PC-3 (cell line): ENCODE measurements around the gene STARD5. TPM values are rescaled to one million over a fixed set of nuclear protein-coding genes. Genes with fewer than 3 reads are reported as not detected.

Source experiments
- ATAC-seq: fragments of 200-7000 bp; cut with Tn5 transposase; 2 replicates; pipeline ENCODE4 v1.9.1; 2020; ENCODE audit warnings: mild to moderate bottlenecking, moderate library complexity
- BruUV-seq: library from RNA; stranded (reverse); fragments of 400-500 nt; replicated peaks from 2 replicates; lab custom pipeline; 2021; lab: Mats Ljungman, UMichigan
- CTCF ChIA-PET: fragments of 300-600 bp; sonication (Branson Sonifier 250); formaldehyde crosslinking; loops from one replicate; lab custom pipeline; 2022; ENCODE audit warnings: antibody characterized with exemption; lab: Charles Lee
- POLR2A ChIA-PET: fragments of 300-600 bp; sonication (Branson Sonifier 250); formaldehyde crosslinking; loops from one replicate; lab custom pipeline; 2022; ENCODE audit warnings: antibody characterized with exemption; ENCODE audit not compliant: unreplicated experiment; lab: Charles Lee
- DNase-seq: peaks from one replicate; pipeline ENCODE4 v3.0.0-alpha.2; 2015
- H2AFZ ChIP-seq: fragments of 300-600 bp; sonication (generic); 2 replicates; pipeline ENCODE4 v1.6.0; 2016; ENCODE audit warnings: antibody characterized with exemption, low read length
- H3F3A ChIP-seq: fragments of 300-600 bp; sonication (generic); one replicate; pipeline ENCODE4 v1.6.0; 2017; ENCODE audit warnings: antibody characterized with exemption, low read length, control low read depth, mild to moderate bottlenecking; ENCODE audit not compliant: unreplicated experiment
- H3K27ac ChIP-seq: fragments of 300-600 bp; sonication (generic); 2 replicates; pipeline ENCODE4 v1.5.1; 2016; ENCODE audit warnings: mild to moderate bottlenecking, low read length
- H3K27me3 ChIP-seq: fragments of 300-600 bp; sonication (generic); 2 replicates; pipeline ENCODE4 v1.6.1; 2016; ENCODE audit warnings: low read length, mixed read lengths
- H3K36me3 ChIP-seq: fragments of 300-600 bp; sonication (generic); 2 replicates; pipeline ENCODE4 v1.6.1; 2016; ENCODE audit warnings: low read depth, mixed run types, low read length, mixed read lengths
- H3K4me1 ChIP-seq: fragments of 300-600 bp; sonication (generic); 2 replicates; pipeline ENCODE4 v1.5.1; 2016; ENCODE audit warnings: low read length; ENCODE audit not compliant: insufficient read depth
- H3K4me2 ChIP-seq: fragments of 300-600 bp; sonication (generic); 2 replicates; pipeline ENCODE4 v1.6.0; 2016; ENCODE audit warnings: low read length
- H3K4me3 ChIP-seq: fragments of 300-600 bp; sonication (generic); 2 replicates; pipeline ENCODE4 v1.5.1; 2016; ENCODE audit warnings: mild to moderate bottlenecking, low read length, mixed read lengths
- H3K79me2 ChIP-seq: fragments of 300-600 bp; sonication (generic); 2 replicates; pipeline ENCODE4 v1.6.1; 2017; ENCODE audit warnings: low read length, mixed read lengths
- H3K9ac ChIP-seq: fragments of 300-600 bp; sonication (generic); 2 replicates; pipeline ENCODE4 v1.6.0; 2016; ENCODE audit warnings: mild to moderate bottlenecking, low read length
- H3K9me2 ChIP-seq: fragments of 300-600 bp; sonication (generic); replicated peaks from 2 replicates; pipeline ENCODE4 v1.6.1; 2016; ENCODE audit warnings: mixed run types, low read length, mixed read lengths
- H3K9me3 ChIP-seq: fragments of 300-600 bp; sonication (generic); 2 replicates; pipeline ENCODE4 v1.6.1; 2016; ENCODE audit warnings: low read length, mixed read lengths
- H4K20me1 ChIP-seq: fragments of 300-600 bp; sonication (generic); 2 replicates; pipeline ENCODE4 v1.6.1; 2016; ENCODE audit warnings: low read length, mixed read lengths
- CTCF ChIP-seq: fragments of 300-600 bp; sonication (generic); conservative IDR thresholded peaks from 2 replicates; pipeline ENCODE4 v1.5.1; 2017; ENCODE audit warnings: antibody characterized with exemption, low read depth, mild to moderate bottlenecking, low read length
- EZH2 ChIP-seq: fragments of 300-600 bp; sonication (generic); IDR thresholded peaks from one replicate; pipeline ENCODE4 v1.6.1; 2017; ENCODE audit warnings: antibody characterized with exemption, mild to moderate bottlenecking, low read length; ENCODE audit not compliant: unreplicated experiment
- EZH2phosphoT487 ChIP-seq: fragments of 300-600 bp; sonication (generic); IDR thresholded peaks from 2 replicates; pipeline ENCODE4 v1.6.1; 2018; ENCODE audit warnings: mild to moderate bottlenecking, antibody characterized with exemption, low read length, borderline replicate concordance
- intact Hi-C: fragments of 100-400 bp; cut with micrococcal nuclease; formaldehyde crosslinking; loops from 2 replicates; pipeline ENCODE4 v1.9.0; 2023
- total RNA-seq: library from RNA; depleted of rRNA; stranded (reverse); fragments of >200 nt; gene quantifications from 2 replicates; pipeline ENCODE4 v1.2.3, GENCODE V29; 2014

Gene STARD5
- total RNA-seq, 1 experiment from 2014 or later, result 5.9 TPM

GRCh38 chr15:81268881-81269601 lies 54.9 kb downstream of the STARD5 start:
- TF ChIP-seq CTCF (no peak), EZH2phosphoT487 (no peak), EZH2 (no peak)
- Histone ChIP-seq H3K79me2 (no peaks in the 10 kb centered on the region), H3K4me2 (no peak overlapping the region), H2AFZ (no peak overlapping the region), H3K9ac (no peak overlapping the region), H4K20me1 (no peaks in the 10 kb centered on the region), H3F3A (no peaks in the 10 kb centered on the region), H3K36me3 (no peaks in the 10 kb centered on the region), H3K9me3 (no peaks in the 10 kb centered on the region), H3K4me3 (no peak overlapping the region), H3K27me3 (peaks cover 9% of the 10 kb centered on the region; the same call in 1 of the 2 replicates), H3K4me1 (peaks cover 5% of the 10 kb centered on the region), H3K27ac (no peak overlapping the region), H3K9me2 (no peaks in the 10 kb centered on the region)
- intact Hi-C loops, result loop anchor here (10.0 kb wide), 1 partner anchor 264 kb away; the partner anchor contains the start of gene TLNRD1
- ChIA-PET CTCF (interaction anchor here (0.6 kb wide), 1 partner anchor 42 kb away, joined by 3 read pairs; no protein-coding TSS in a partner anchor), POLR2A (no interaction called here)
- DNase-seq (no peak), ATAC-seq (no peak)
- no TSS peak for BruUV-seq

GRCh38 chr15:81268340-81268739 lies 55.6 kb downstream of the STARD5 start:
- no peak overlapping the region for H3K9ac ChIP-seq
- BruUV-seq, result no TSS peak
- no peaks in the 10 kb centered on the region for H4K20me1 ChIP-seq
- intact Hi-C loops, result loop anchor here (10.0 kb wide), 1 partner anchor 264 kb away; the partner anchor contains the start of gene TLNRD1
- no peak for ATAC-seq
- no peak overlapping the region for H3K4me3 ChIP-seq
- H3K27me3 ChIP-seq, result peaks cover 9% of the 10 kb centered on the region; the same call in 1 of the 2 replicates
- no peak overlapping the region for H2AFZ ChIP-seq
- H3K27ac ChIP-seq, result no peak overlapping the region
- no peaks in the 10 kb centered on the region for H3F3A ChIP-seq
- no peak overlapping the region for H3K4me2 ChIP-seq
- ChIA-PET CTCF (interaction anchor here (0.6 kb wide), 1 partner anchor 42 kb away, joined by 3 read pairs; no protein-coding TSS in a partner anchor), POLR2A (no interaction called here)
- peaks cover 5% of the 10 kb centered on the region for H3K4me1 ChIP-seq
- H3K79me2 ChIP-seq, result no peaks in the 10 kb centered on the region
- no peaks in the 10 kb centered on the region for H3K9me2 ChIP-seq
- no peaks in the 10 kb centered on the region for H3K9me3 ChIP-seq
- TF ChIP-seq EZH2phosphoT487, result no peak
- TF ChIP-seq CTCF, result no peak
- TF ChIP-seq EZH2, result no peak
- no peaks in the 10 kb centered on the region for H3K36me3 ChIP-seq
- no peak for DNase-seq
